GM12872 (cell line): Measurements from ENCODE around the gene IQGAP3.

ENCODE experiments used
- CTCF ChIP-seq: IDR thresholded peaks from 3 replicates; pipeline ENCODE4 v1.5.1; 2011; ENCODE audit warnings: low read depth, mild to moderate bottlenecking, low read length, moderate library complexity; ENCODE audit not compliant: insufficient read depth

IQGAP3 gene

GRCh38 chr1:156559086-156559796 is 13.1 kb downstream of the IQGAP3 start:
- no peak for TF ChIP-seq CTCF

GRCh38 chr1:156556354-156556753 is 16.0 kb downstream of the IQGAP3 start:
- no peak for TF ChIP-seq CTCF

- no peak for TF ChIP-seq CTCF
Observed at GRCh38 chr1:156555715-156556114, 16.6 kb downstream of the IQGAP3 start.

- no peak for TF ChIP-seq CTCF
Observed at GRCh38 chr1:156554971-156555370, 17.4 kb downstream of the IQGAP3 start.

GRCh38 chr1:156553860-156554485 is 18.4 kb downstream of the IQGAP3 start:
- no peak for TF ChIP-seq CTCF

- no peak for TF ChIP-seq CTCF
Observed at GRCh38 chr1:156552518-156552917, 19.8 kb downstream of the IQGAP3 start.

- no peak for TF ChIP-seq CTCF
Observed at GRCh38 chr1:156551869-156552268, 20.5 kb downstream of the IQGAP3 start.
